Thoracic aorta (tissue), 2 donors: ENCODE results near the gene FARP1. TPM values are rescaled to one million over a fixed set of nuclear protein-coding genes. Genes with fewer than 3 reads are reported as not detected.

Experiments used
- ATAC-seq: fragments of 150-250 bp; one replicate; pipeline ENCODE4 v1.8.0; 2017; ENCODE audit warnings: low read depth; ENCODE audit not compliant: insufficient number of reproducible peaks, low FRiP score
- DNase-seq: peaks from one replicate; pipeline ENCODE4 v3.0.0-alpha.2; 2020; ENCODE audit warnings: low spot score
- H3K27ac ChIP-seq, 2 donors: fragments of 200-600 bp; sonication (generic); 1 replicate in 1 of 2; 2 replicates in 1 of 2; pipeline ENCODE4 v1.5.1; 2016; ENCODE audit warnings: mild to moderate bottlenecking in 2 of 2, moderate library complexity in 2 of 2
- H3K27me3 ChIP-seq: fragments of 200-600 bp; sonication (generic); replicated peaks from 2 replicates; pipeline ENCODE4 v1.6.0; 2016; ENCODE audit warnings: mild to moderate bottlenecking; ENCODE audit not compliant: insufficient read depth
- H3K36me3 ChIP-seq: fragments of 200-600 bp; sonication (generic); one replicate; pipeline ENCODE4 v1.5.1; 2016
- H3K4me1 ChIP-seq, 2 donors: fragments of 200-600 bp; sonication (generic); 1 replicate in 1 of 2; 2 replicates in 1 of 2; pipeline versions ENCODE4 v1.5.1 to v1.6.0; 2016; ENCODE audit warnings: low read depth in 2 of 2, mild to moderate bottlenecking in 1 of 2; ENCODE audit not compliant: control insufficient read depth in 1 of 2
- H3K4me3 ChIP-seq: fragments of 200-600 bp; sonication (generic); 2 replicates; pipeline ENCODE4 v1.5.1; 2016; ENCODE audit warnings: mild to moderate bottlenecking
- H3K9me3 ChIP-seq: fragments of 200-600 bp; sonication (generic); 2 replicates; pipeline ENCODE4 v1.5.1; 2016
- total RNA-seq, 2 donors: library from RNA; depleted of rRNA; stranded (reverse); fragments of >200 nt; gene quantifications; one replicate each; pipeline versions ENCODE4 v1.1.0 to v1.2.3, GENCODE V29; 2016
- TF ChIP-seq, protein P1 (sequence below): fragments of 200-600 bp; sonication (generic); IDR thresholded peaks from one replicate; pipeline ENCODE4 v1.5.1; 2019; ENCODE audit warnings: antibody characterized with exemption

FARP1 gene
- total RNA-seq, 2 donors from 2014 or later = 17.6 to 30.3 TPM

DNA sequence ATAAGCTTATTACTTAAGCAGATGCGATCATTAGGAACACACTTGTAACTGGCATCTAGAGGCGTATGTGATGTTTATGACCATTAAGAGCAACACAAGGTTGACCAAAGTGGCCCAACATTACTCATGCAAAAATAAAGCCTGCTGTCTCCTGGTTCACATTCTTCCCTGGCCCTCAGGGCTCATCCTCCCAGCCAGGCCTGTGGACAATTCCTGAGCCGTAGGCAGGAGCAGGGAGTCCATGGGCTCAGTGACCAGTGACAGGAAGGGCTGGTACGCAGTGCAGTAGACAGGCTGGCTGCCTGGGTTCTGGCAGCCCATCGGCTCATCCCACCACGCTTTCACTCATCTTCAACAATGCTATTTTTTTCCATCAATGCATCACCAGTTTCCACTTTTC is 328.0 kb downstream of the FARP1 start:
- no peaks in the 10 kb centered on the region for H3K27me3 ChIP-seq

DNA sequence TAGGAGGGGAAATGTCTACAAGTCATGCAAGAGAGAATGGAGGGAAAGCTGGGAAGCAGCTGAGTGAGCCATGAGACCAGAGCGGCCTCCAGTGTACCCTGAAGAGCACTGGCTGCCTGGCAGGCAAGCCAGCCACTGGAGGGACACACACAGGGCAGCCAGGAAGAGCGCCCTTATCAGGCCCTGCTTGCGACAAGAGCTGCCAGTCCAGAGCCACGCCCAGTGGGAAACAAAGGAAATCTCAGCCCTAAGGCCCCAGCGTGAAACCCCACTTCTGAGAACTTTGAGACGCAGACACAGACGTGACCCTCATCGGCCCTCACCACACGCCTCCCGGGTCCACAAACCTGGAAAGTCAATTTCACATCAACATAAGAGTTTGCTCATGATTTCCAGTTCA is 329.0 kb downstream of the FARP1 start:
- no peak for ATAC-seq
- peaks cover 0 to 7% of the 10 kb centered on the region in 2 donors for H3K4me1 ChIP-seq
- DNase-seq = no peak
- no peaks in the 10 kb centered on the region for H3K27me3 ChIP-seq
- no peaks in the 10 kb centered on the region for H3K9me3 ChIP-seq
- TF ChIP-seq, protein P1, sequence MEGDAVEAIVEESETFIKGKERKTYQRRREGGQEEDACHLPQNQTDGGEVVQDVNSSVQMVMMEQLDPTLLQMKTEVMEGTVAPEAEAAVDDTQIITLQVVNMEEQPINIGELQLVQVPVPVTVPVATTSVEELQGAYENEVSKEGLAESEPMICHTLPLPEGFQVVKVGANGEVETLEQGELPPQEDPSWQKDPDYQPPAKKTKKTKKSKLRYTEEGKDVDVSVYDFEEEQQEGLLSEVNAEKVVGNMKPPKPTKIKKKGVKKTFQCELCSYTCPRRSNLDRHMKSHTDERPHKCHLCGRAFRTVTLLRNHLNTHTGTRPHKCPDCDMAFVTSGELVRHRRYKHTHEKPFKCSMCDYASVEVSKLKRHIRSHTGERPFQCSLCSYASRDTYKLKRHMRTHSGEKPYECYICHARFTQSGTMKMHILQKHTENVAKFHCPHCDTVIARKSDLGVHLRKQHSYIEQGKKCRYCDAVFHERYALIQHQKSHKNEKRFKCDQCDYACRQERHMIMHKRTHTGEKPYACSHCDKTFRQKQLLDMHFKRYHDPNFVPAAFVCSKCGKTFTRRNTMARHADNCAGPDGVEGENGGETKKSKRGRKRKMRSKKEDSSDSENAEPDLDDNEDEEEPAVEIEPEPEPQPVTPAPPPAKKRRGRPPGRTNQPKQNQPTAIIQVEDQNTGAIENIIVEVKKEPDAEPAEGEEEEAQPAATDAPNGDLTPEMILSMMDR = no peak
- no peak overlapping the region for H3K4me3 ChIP-seq
- peaks cover 15% of the 10 kb centered on the region for H3K36me3 ChIP-seq
- H3K27ac ChIP-seq = no peak overlapping the region

More for the DNA sequence above, 328.0 kb downstream of the FARP1 start:
- DNase-seq (no peak), ATAC-seq (no peak)
- H3K4me3 ChIP-seq = no peak overlapping the region
- no peak overlapping the region for H3K27ac ChIP-seq
- TF ChIP-seq, protein P1 = no peak
- no peaks in the 10 kb centered on the region for H3K9me3 ChIP-seq
- H3K36me3 ChIP-seq = peaks cover 23% of the 10 kb centered on the region
- peaks cover 0 to 3% of the 10 kb centered on the region in 2 donors for H3K4me1 ChIP-seq

DNA sequence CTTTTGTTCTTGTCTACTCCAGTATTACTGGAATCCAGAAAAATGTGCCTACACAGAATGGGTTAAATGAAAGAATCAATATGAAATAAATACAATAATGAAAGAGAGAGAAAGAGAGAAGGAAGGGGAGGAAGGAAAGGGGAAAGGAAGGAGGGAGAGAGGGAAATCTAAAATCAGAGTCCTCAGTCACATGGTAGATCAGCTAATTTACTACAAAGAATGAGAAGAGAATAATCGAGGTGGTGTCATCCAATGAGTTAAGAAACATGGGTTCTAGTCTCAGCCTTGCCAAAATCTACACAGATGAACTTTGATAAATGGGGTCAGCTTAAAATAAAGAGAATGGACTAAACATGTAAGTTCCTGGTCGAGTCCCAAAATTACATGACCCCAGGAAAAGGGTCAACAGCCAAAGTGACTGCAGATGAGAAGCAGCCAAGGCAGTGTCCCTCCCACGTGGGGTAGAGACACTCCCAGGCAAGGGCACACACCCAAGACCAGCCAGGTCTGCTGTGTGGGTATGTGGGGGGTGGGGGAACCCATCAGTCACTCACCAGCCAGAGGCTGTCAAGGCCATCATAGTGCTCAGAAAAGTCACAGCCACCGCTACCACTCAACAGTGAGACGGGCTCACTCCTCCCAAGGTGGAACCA is 330.4 kb downstream of the FARP1 start:
- H3K36me3 ChIP-seq = peaks cover 13% of the 10 kb centered on the region
- no peak overlapping the region for H3K27ac ChIP-seq
- ATAC-seq (no peak), DNase-seq (no peak)
- H3K4me3 ChIP-seq = no peak overlapping the region
- TF ChIP-seq, protein P1 = no peak
- H3K27me3 ChIP-seq = no peaks in the 10 kb centered on the region
- H3K9me3 ChIP-seq = no peaks in the 10 kb centered on the region
- H3K4me1 ChIP-seq = peaks cover 0 to 7% of the 10 kb centered on the region in 2 donors

DNA sequence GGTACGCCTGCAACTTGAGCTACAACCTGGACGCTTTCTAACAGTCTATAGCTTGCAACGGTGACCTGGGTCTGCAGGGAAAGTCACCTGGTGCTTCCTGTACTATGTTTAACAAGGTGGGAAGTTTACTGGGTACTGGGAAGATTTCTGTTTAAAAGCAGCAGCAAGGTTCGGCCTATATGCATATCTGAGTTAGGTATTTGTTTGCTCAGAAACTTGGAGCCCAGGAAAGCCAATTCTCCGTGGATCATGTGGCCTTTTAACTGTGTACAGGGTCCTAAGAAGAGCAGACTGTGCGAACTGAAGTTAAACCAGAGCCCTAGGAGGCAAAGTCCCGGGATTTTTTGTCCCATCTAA is 330.9 kb downstream of the FARP1 start:
- Histone ChIP-seq H3K36me3 (peaks cover 12% of the 10 kb centered on the region), H3K27ac (no peak overlapping the region), H3K27me3 (no peaks in the 10 kb centered on the region), H3K4me1 (peaks cover 0 to 7% of the 10 kb centered on the region in 2 donors), H3K4me3 (no peak overlapping the region), H3K9me3 (no peaks in the 10 kb centered on the region)
- DNase-seq (no peak), ATAC-seq (no peak)
- TF ChIP-seq, protein P1 = no peak

DNA sequence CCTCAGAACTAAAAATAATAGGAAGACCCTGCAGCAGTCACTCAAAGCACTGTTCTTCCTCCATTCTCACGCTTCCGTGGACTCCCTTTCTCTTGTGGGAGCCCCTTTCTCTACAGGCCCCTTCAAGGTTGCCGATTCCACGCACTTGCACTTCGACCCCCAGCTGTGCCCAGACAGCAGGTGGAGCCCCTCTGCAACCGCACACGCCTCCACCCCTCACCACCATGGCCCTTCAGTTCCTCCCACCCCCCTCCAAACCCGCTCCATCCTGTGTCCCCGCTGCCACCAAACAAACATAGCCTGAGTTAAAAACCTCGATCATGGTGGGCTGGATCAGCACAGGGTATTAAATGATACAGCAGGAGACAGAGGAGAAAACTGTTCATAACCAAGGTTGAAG is 331.4 kb downstream of the FARP1 start:
- Histone ChIP-seq H3K27ac (no peak overlapping the region), H3K4me1 (peaks cover 0 to 8% of the 10 kb centered on the region in 2 donors), H3K9me3 (no peaks in the 10 kb centered on the region), H3K27me3 (no peaks in the 10 kb centered on the region), H3K4me3 (no peak overlapping the region), H3K36me3 (peaks cover 12% of the 10 kb centered on the region)
- no peak for DNase-seq
- TF ChIP-seq, protein P1 = no peak
- ATAC-seq = no peak
